Uterus (tissue), 2 donors: ENCODE results near the gene MUS81.
"Not testable (repeated sequence)": the region's sequence is repeated elsewhere in the genome, so short reads cannot be mapped to it uniquely, and the experiment has no call there.

Experiments used
- POLR2A ChIP-seq, 2 donors: fragments of 450-650 bp; IDR thresholded peaks; one replicate each; pipeline ENCODE4 v1.6.1; 2016; ENCODE audit warnings: antibody characterized with exemption in 2 of 2, mild to moderate bottlenecking in 1 of 2, moderate library complexity in 1 of 2
- TF ChIP-seq, protein P1 (sequence below), 4 experiments: fragments of 200-600 bp in 2 of 4; fragments of 450-650 bp in 2 of 4; sonication (generic) in 2 of 4; IDR thresholded peaks; one replicate each; pipeline ENCODE4 v1.5.1; 2016 to 2019; ENCODE audit warnings: antibody characterized with exemption in 4 of 4, mild to moderate bottlenecking in 2 of 4, moderate library complexity in 1 of 4

DNA sequence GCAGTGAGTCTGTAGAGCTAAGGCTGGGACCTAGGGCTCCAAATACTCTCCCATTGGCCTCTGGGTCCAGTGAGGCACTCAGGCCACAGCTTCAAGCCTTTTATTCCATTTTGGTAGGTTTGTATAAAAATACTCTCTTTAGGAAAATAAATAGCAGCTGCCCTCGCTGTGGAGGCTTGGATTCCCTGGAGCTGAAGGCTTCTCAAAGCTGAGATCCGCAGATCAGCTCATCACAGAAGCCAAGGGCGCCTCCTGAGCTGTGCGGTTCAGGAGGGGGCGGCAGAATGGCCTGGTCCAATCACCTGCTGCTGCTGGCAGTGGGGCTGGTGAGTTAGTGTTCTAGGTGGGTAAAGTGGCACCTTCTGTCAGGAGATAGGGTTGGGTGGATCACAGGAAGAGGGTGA is 31.9 kb downstream of the MUS81 start:
- not testable (repeated sequence) for TF ChIP-seq POLR2A (IDR thresholded peaks at IDR 0.05)
- TF ChIP-seq, protein P1, sequence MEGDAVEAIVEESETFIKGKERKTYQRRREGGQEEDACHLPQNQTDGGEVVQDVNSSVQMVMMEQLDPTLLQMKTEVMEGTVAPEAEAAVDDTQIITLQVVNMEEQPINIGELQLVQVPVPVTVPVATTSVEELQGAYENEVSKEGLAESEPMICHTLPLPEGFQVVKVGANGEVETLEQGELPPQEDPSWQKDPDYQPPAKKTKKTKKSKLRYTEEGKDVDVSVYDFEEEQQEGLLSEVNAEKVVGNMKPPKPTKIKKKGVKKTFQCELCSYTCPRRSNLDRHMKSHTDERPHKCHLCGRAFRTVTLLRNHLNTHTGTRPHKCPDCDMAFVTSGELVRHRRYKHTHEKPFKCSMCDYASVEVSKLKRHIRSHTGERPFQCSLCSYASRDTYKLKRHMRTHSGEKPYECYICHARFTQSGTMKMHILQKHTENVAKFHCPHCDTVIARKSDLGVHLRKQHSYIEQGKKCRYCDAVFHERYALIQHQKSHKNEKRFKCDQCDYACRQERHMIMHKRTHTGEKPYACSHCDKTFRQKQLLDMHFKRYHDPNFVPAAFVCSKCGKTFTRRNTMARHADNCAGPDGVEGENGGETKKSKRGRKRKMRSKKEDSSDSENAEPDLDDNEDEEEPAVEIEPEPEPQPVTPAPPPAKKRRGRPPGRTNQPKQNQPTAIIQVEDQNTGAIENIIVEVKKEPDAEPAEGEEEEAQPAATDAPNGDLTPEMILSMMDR (IDR thresholded peaks at IDR 0.05), result not testable (repeated sequence)
